ENCODE measurements around the gene CBFA2T2.

Gene CBFA2T2

DNA sequence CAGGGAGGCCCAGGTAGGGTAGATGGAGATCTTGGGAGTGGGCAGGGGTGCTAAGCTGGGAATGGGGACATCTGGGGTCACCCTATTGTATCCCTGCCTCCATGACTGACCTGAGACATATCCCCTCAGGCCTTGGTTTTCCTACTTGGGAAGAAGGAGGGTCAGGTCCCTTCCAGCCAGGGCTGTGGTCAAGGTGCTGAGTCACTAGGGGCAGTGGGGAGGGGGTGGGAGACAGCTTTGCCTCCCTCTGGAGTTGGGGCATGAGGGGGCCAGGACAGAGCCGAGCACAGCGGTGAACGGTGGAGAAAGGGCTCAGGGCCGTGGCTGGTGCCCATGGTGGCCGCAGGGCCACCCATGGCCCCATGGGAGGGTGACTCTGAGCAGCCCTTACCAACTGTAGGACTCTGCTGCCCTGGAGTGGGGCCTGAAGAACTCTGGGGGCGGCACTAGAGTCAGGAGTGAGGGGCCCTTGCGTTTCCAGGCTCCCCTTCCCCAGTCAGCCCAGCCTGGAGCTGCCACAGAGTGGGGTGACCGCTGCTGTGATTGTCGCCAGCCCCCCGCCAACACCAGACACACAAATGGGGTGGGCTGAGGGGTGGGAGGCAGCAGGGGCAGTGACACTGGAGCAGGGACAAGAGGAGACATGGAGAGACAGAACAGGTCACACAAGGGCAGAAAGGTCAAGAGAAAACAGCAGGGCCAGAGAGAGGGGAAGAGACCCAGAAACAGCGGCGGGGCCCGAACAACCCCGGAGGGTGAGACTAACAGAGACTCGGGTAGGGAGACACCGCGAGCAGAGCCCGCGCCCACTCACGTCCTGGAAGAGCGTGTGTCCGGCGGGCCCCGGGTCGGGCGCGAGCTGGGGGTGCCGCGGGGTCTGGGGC lies 183.8 kb downstream of the CBFA2T2 start:
- TF ChIP-seq, protein P1, sequence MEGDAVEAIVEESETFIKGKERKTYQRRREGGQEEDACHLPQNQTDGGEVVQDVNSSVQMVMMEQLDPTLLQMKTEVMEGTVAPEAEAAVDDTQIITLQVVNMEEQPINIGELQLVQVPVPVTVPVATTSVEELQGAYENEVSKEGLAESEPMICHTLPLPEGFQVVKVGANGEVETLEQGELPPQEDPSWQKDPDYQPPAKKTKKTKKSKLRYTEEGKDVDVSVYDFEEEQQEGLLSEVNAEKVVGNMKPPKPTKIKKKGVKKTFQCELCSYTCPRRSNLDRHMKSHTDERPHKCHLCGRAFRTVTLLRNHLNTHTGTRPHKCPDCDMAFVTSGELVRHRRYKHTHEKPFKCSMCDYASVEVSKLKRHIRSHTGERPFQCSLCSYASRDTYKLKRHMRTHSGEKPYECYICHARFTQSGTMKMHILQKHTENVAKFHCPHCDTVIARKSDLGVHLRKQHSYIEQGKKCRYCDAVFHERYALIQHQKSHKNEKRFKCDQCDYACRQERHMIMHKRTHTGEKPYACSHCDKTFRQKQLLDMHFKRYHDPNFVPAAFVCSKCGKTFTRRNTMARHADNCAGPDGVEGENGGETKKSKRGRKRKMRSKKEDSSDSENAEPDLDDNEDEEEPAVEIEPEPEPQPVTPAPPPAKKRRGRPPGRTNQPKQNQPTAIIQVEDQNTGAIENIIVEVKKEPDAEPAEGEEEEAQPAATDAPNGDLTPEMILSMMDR (conservative IDR thresholded peaks at IDR 0.05; ENCODE audit: low read depth, low read length) = no peak
- H3K4me3 ChIP-seq (ENCODE audit: low read depth, low read length) = peak overlapping the region; percentile 72
- DNase-seq (ENCODE audit: low read depth) = no peak

DNA sequence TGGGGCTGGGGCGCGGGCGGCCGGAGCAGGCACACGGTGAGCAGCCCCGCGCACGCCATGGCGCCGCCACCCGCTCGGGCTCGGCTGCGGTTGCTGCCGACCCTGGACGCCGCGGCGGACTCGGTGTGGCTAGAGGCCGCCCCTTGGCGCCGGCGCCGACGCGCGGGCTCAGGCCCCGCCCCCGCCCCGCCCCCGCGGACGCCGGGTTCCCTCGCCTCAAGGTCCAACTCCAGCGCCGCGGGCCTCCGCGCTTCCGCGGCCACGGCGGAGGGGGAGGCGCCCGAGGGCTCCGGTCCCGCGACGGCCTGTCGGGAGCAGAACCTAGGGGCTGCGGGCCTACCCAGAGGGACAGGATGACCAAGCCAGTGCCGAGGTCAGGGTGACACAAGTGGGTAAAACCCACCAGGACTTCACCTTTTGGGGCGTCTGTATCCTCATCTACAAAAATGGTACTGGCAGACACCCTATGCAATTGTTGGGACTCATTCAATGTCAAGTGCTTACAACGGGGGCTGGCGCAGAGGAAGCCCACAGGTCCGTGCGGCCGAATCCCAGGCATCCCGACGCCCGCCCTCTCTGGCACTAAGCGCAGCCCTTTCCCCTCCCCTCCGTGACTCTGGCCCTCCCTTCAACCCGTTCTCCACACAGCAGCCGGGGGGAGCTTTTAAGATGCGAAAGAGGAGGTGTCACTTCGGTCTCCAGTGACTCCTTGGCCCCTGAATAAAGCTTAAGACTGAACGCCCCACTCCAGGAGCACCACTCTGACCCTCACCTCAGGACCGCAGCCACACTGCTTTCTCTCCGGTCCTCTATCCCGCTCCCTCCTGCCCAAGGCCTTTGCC lies 184.6 kb downstream of the CBFA2T2 start, which contains the start of gene NECAB3:
Gene NECAB3 (minus strand): TSS at position 135 of the 842 bp plus-strand sequence. CDS start 76 bp downstream, at position 59.
- DNase-seq (ENCODE audit: low read depth) = peak; percentile 71
- TF ChIP-seq, protein P1 (conservative IDR thresholded peaks at IDR 0.05; ENCODE audit: low read depth, low read length) = no peak
- peak within 1 kb of the TSS; percentile 72 for H3K4me3 ChIP-seq (ENCODE audit: low read depth, low read length)

DNA sequence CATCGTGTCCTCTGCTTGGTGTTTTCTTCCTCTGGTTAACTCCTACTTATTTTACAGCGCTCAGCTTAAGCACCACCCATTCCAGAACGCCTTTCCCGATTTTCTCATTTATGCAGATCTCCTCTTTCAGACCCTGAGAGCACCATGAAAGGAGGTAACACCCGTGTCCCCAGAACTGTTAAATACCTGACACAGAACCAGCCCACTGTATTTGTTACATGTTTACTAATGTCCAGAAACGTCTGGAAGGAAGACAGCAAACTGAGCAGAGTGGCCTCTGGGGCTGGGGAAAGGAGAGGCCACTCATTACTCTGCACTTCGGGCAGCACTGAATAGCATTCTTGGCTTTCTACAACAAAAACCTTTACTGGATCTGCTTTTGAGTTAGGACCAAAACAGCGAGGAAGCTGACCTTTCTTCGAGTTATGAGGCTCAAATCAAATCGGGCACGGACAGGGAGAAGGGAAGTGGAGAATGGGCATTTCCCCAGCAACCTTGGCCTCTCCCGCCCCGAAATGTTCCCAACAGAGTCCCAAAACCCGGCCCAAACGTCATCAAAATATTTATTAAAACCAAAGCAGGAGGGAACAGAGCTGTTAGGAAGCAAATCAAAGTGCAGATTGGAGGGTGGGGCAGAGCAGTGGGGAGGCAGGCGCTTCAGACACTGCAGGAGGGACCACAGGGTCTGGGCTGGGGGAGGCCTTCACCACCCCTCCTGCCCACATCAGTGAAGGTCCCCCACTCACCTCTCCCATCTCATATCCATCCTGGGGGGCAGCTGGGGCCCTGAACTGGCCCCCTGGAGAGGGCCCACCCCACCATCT lies 185.5 kb downstream of the CBFA2T2 start:
- peak; percentile 51 for DNase-seq (ENCODE audit: low read depth)
- TF ChIP-seq, protein P1 (conservative IDR thresholded peaks at IDR 0.05; ENCODE audit: low read depth, low read length) = no peak
- peak overlapping the region; percentile 72 for H3K4me3 ChIP-seq (ENCODE audit: low read depth, low read length)

DNA sequence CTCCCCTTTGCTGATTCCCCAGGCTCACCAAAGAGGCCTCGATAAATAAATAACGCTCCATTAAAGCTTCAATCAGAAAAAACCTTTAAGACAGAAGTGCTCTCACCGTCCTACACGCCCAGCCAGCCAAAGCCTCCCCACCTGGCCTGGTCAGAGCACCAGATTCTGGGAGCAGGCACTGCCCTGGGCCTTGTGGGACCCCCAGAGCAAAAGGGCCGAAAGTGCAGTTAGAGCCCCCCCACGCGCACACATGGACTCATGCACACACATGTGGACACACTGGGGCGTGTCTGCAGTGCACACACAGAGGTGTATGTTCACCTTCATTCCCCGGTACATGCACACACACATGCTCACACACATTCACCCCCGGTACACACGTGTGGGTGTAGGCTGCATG lies 186.2 kb downstream of the CBFA2T2 start:
- H3K4me3 ChIP-seq (ENCODE audit: low read depth, low read length) = no peak overlapping the region
- no peak for DNase-seq (ENCODE audit: low read depth)
- TF ChIP-seq, protein P1 (conservative IDR thresholded peaks at IDR 0.05; ENCODE audit: low read depth, low read length) = no peak

DNA sequence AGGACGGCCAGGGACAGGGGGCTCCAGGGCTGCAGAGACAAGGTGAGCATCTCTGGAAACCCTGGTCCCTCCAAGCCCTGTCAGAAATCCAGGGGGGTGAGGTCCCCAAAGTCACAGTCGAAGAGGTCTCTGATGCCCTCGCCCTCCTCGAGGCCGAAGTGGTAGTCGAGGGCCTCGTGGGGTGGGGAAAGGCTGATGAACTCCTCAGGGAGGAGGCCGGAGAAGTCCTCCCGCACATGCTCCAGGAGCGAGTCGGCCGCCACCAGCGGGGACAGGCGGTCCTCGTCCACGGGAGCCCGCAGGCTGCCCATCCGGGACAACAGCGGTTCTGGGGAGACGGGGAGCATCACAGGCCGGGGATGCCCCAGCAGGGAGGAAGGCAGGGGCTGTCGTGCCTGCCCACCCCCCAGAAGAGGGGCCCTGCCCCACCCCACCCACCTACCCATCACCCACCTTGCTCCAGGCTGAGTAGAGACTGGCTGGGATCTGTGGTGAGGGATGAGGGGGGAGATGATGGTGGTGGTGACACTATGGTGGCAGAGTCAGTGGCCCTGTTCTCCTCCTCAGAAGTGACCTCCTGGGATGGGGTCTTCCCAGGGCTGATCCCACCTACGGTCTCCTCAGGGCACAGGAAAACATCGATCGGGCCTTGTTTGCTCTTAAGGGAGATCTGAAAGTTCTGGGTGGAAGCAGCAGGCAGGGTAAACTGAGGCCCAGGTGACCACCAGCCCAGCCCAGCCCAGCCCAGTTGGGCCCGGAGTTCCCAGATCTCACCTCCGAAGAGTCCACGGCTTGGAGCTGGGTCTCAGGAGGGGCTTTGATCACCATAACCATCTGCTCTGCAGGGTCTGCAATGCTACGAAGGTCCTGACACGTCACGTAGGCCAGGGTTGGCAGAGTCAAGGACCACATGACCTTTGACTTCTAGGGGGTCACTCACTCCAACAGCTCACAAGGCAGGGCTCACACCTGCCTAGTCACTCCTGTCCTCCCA lies 187.1 kb downstream of the CBFA2T2 start:
- no peak overlapping the region for H3K4me3 ChIP-seq (ENCODE audit: low read depth, low read length)
- no peak for DNase-seq (ENCODE audit: low read depth)
- TF ChIP-seq, protein P1 (conservative IDR thresholded peaks at IDR 0.05; ENCODE audit: low read depth, low read length) = no peak

Measured in choroid plexus epithelial cell (primary cell).